Gastroesophageal sphincter (tissue), 4 donors: ENCODE results near the gene ORM2. TPM values are rescaled to one million over a fixed set of nuclear protein-coding genes. Genes with fewer than 3 reads are reported as not detected.

ENCODE experiments used
- ATAC-seq: fragments of 150-250 bp; one replicate; pipeline ENCODE4 v1.9.1; 2016; ENCODE audit warnings: mild to moderate bottlenecking, moderate library complexity
- H3K27ac ChIP-seq, 4 donors: fragments of 200-600 bp; sonication (generic) in 3 of 4; 1 replicate in 3 of 4; 2 replicates in 1 of 4; pipeline ENCODE4 v1.5.1; 2016 to 2019
- H3K27me3 ChIP-seq: fragments of 200-600 bp; sonication (generic); one replicate; pipeline ENCODE4 v1.5.1; 2019
- H3K36me3 ChIP-seq, 2 donors: fragments of 200-600 bp; sonication (generic); one replicate each; pipeline ENCODE4 v1.5.1; 2019; ENCODE audit warnings: control low read depth in 1 of 2
- H3K4me1 ChIP-seq, 3 donors: fragments of 200-600 bp; sonication (generic); 1 replicate in 2 of 3; 2 replicates in 1 of 3; pipeline ENCODE4 v1.5.1; 2016 to 2019; ENCODE audit warnings: control low read depth in 2 of 3
- H3K4me3 ChIP-seq, 2 donors: fragments of 200-600 bp; sonication (generic); one replicate each; pipeline ENCODE4 v1.5.1; 2019; ENCODE audit warnings: mild to moderate bottlenecking in 1 of 2, moderate library complexity in 1 of 2
- H3K9me3 ChIP-seq, 3 donors: fragments of 200-600 bp; sonication (generic); one replicate each; pipeline ENCODE4 v1.5.1; 2017 to 2019; ENCODE audit warnings: control low read depth in 2 of 3
- CTCF ChIP-seq, 4 experiments: fragments of 200-600 bp in 2 of 4; fragments of 450-650 bp in 2 of 4; sonication (generic) in 1 of 4; IDR thresholded peaks; one replicate each; pipeline ENCODE4 v1.5.1; 2017 to 2019; ENCODE audit warnings: antibody characterized with exemption in 4 of 4, mild to moderate bottlenecking in 2 of 4, moderate library complexity in 2 of 4
- EP300 ChIP-seq: sonication (generic); formaldehyde crosslinking; IDR thresholded peaks from one replicate; pipeline ENCODE4 v1.6.1; 2017; ENCODE audit warnings: antibody characterized with exemption, mild to moderate bottlenecking
- POLR2A ChIP-seq, 2 donors: fragments of 450-650 bp; IDR thresholded peaks; one replicate each; pipeline ENCODE4 v1.6.1; 2017; ENCODE audit warnings: antibody characterized with exemption in 2 of 2, mild to moderate bottlenecking in 2 of 2, moderate library complexity in 1 of 2
- POLR2AphosphoS5 ChIP-seq: sonication (generic); formaldehyde crosslinking; IDR thresholded peaks from one replicate; pipeline ENCODE4 v1.6.1; 2017; ENCODE audit warnings: antibody characterized with exemption
- WGBS, 2 donors: methylation state at CpG; one replicate each; pipeline ENCODE4 v1.1.5; 2018; ENCODE audit warnings: low coverage in 1 of 2; 5-methylcytosine and 5-hydroxymethylcytosine counted together
- total RNA-seq, 4 donors: library from RNA; depleted of rRNA; stranded (reverse); fragments of >200 nt; gene quantifications; one replicate each; pipeline ENCODE4 v1.1.0, GENCODE V29; 2016

Gene ORM2
- total RNA-seq, 4 donors from 2014 or later = not detected

GRCh38 chr9:114291886-114292590, 37.6 kb upstream of the ORM2 start:
- Histone ChIP-seq H3K4me3 (no peak overlapping the region), H3K4me1 (no peaks in the 10 kb centered on the region), H3K27ac (no peak overlapping the region), H3K27me3 (no peaks in the 10 kb centered on the region), H3K36me3 (peaks cover 0 to 22% of the 10 kb centered on the region in 2 donors), H3K9me3 (peaks cover 0 to 17% (median 0%) of the 10 kb centered on the region in 3 donors)
- 89 to 100% methylated on average over 3 to 9 of the region's 11 CpGs for WGBS, 2 donors
- TF ChIP-seq CTCF (IDR thresholded peaks at IDR 0.05) (no peak), POLR2AphosphoS5 (no peak), EP300 (no peak), POLR2A (IDR thresholded peaks at IDR 0.05) (no peak)
- no peak for ATAC-seq

GRCh38 chr9:114294664-114295063, 35.0 kb upstream of the ORM2 start:
- TF ChIP-seq POLR2A (IDR thresholded peaks at IDR 0.05) (no peak), EP300 (no peak), CTCF (IDR thresholded peaks at IDR 0.05) (no peak), POLR2AphosphoS5 (no peak)
- ATAC-seq = no peak

GRCh38 chr9:114296338-114296737, 33.3 kb upstream of the ORM2 start:
- no peak for TF ChIP-seq POLR2A (IDR thresholded peaks at IDR 0.05)
- no peak for TF ChIP-seq EP300
- no peak for TF ChIP-seq CTCF (IDR thresholded peaks at IDR 0.05)
- TF ChIP-seq POLR2AphosphoS5 = no peak
- 88 to 100% methylated on average over 1 of the region's 1 CpG for WGBS, 2 donors
- peaks cover 0 to 32% of the 10 kb centered on the region in 2 donors for H3K36me3 ChIP-seq
- H3K27ac ChIP-seq = no peak overlapping the region
- no peak for ATAC-seq
- no peaks in the 10 kb centered on the region for H3K4me1 ChIP-seq
- H3K27me3 ChIP-seq = no peaks in the 10 kb centered on the region
- H3K9me3 ChIP-seq = peaks cover 0 to 17% (median 0%) of the 10 kb centered on the region in 3 donors
- no peak overlapping the region for H3K4me3 ChIP-seq

More at GRCh38 chr9:114294664-114295063, 35.0 kb upstream of the ORM2 start:
- peaks cover 0 to 17% (median 0%) of the 10 kb centered on the region in 3 donors for H3K9me3 ChIP-seq
- H3K4me1 ChIP-seq = no peaks in the 10 kb centered on the region
- no peaks in the 10 kb centered on the region for H3K27me3 ChIP-seq
- no peak overlapping the region for H3K4me3 ChIP-seq
- H3K36me3 ChIP-seq = peaks cover 0 to 22% of the 10 kb centered on the region in 2 donors
- H3K27ac ChIP-seq = no peak overlapping the region

GRCh38 chr9:114299286-114300152, 30.1 kb upstream of the ORM2 start:
- H3K4me1 ChIP-seq = no peaks in the 10 kb centered on the region
- H3K4me3 ChIP-seq = no peak overlapping the region
- peaks cover 0 to 30% of the 10 kb centered on the region in 2 donors for H3K36me3 ChIP-seq
- no peak overlapping the region for H3K27ac ChIP-seq
- H3K9me3 ChIP-seq = peaks cover 0 to 13% (median 0%) of the 10 kb centered on the region in 3 donors
- H3K27me3 ChIP-seq = no peaks in the 10 kb centered on the region
- WGBS, 2 donors = 90% methylated on average over 6 of the region's 15 CpGs; no CpG with 5 or more reads in 1 of the 2 donors
- TF ChIP-seq POLR2A (IDR thresholded peaks at IDR 0.05) (no peak), POLR2AphosphoS5 (no peak), EP300 (no peak), CTCF (IDR thresholded peaks at IDR 0.05) (no peak)
- ATAC-seq = no peak
